Activated CD8-positive, alpha-beta memory T cell treated with anti-CD3 and anti-CD28 coated beads for 4 hours (primary cell): ENCODE measurements around the gene ATXN1.
A peak's percentile ranks its signal among the peaks of the same experiment; 100 is the strongest.
"Not testable (repeated sequence)": the region's sequence is repeated elsewhere in the genome, so short reads cannot be mapped to it uniquely, and the experiment has no call there.

Experiments
- DNase-seq, 2 donors: peaks; one replicate each; pipeline ENCODE4 v3.0.0-alpha.2; 2020; ENCODE audit warnings: low read depth in 2 of 2

ATXN1 gene

DNA sequence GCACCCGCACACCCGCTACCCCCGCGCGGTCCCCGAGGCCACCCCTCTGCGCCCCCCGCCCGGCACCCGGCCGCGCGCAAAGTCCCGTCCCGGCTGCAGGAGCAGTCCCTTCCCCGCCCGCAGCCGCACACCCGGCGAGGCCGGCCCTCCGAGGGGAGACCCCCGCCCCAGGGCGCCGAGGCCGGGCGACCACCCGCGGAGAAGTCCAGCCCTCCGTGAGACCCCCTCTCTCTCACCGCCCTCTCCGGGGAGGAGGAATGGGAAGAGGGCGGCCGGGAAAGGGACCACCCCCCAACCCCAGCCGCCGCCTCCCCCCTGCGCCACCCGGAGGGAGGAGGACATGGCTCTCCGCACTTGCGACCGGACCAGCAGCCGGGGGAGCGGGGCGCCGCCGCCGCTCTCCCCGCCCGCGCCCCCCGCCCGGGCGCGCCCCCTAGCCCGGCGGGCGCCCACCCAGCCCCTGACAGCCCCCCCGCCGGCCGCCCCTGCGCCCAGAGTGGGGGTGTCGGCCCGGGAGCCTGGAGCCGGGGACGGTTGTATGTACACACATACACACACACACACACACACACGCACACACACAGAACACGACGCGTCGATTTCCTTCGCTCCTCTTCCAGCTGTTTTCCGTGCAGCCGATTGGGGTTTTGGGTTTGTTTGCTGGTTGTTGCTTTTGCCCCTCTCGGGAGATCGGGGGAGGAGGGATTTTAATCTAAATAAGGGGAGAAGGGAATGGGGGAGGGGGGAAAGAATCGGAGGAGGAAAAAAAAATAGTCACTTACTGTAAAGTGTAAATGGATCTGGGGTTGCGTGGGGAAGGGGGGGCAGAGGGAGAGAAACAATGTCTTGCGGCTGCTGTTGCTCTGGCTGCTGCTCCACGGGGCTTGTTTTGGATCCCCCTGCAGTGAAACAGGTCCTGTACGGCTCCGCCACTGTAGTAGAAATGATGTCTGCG lies at the start of gene ATXN1:
Gene ATXN1 (minus strand): TSS at position 945 of the 955 bp plus-strand sequence.
- peak in 1 of 2 donors; percentile 9 for DNase-seq

DNA sequence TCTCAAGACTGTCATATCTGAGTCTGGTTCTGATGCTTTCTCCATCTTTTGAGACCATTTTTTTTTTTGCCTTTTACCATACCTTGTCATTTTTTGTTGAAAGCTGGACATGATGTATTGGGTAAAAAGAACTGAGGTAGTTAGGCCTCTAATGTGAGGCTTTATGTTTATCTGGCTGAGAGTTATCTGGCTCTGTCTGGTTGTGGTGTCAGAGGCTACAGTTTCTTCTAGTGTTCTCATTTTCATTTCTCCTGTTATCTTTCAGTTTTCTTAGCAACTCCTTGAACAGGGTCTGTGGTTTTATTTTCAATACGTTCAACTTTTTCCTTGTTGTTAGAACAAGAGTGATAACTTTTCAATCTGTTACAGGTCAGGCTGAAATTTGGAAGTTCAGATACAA lies 49.2 kb upstream of the ATXN1 start:
- no peak for DNase-seq

DNA sequence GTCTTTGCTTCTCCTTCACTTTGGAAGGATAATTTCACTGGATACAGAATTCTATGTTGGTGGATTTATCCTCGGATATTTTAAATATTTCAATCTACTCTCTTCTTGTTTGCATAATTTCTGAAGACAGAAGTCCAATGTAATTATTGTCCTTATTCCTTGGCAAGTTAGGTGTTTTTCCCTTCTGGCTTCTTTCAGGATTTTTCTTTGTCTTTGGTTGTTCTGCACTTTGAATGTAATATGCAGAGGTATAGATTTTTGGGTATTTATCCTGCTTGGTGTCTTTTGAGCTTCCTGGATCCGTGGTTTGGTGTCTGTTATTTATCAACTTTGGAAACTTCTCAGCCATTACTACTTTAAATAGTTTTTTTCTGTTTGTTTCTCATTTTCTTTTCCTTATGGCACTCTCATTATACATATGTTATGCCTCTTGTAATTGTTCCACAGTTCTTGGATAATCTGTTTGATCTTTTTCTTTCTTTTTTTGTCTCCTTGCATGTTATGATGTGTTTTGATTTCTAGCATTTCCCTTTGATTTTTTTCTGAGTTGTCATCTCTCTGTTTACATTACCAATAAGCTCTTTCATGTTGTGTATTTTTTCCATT lies 48.6 kb upstream of the ATXN1 start:
- no peak for DNase-seq

DNA sequence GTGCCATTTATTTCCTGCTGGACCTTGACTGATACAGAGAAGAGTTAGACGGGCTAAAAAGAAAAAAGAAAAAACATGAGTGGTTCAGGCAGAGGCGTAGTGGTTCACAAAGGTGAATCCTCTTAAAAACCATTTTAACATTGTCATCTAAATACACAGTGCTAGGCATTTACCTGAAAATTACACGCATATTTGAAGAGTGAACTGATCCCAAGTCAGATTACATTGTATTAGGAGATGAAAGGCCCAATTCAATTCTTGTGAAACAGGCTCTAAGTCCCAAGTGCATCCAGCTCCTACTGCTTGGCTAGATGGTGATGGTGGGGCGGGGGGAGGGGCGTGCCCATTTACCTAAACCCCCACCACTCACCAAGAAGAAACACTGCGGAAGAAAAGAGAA lies 46.7 kb upstream of the ATXN1 start:
- DNase-seq, result no peak

DNA sequence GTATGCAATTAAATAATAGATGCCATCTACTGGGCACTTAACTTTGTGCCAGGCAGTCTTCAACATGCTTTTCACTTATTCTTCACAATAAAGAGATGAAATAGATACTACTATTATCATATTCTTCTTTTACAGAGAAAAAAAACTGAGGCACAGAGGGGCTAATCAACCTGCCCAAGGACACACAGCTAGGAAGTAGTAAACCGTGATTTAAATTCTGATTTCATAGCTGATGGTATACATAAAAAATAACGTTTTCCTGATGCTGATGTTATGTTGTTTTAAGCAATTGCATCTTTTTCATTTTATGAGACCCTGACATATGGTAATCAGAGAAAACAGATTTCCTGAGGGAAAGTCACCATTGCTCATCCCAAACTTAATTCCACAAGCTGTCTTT lies 45.1 kb upstream of the ATXN1 start:
- DNase-seq, result no peak

DNA sequence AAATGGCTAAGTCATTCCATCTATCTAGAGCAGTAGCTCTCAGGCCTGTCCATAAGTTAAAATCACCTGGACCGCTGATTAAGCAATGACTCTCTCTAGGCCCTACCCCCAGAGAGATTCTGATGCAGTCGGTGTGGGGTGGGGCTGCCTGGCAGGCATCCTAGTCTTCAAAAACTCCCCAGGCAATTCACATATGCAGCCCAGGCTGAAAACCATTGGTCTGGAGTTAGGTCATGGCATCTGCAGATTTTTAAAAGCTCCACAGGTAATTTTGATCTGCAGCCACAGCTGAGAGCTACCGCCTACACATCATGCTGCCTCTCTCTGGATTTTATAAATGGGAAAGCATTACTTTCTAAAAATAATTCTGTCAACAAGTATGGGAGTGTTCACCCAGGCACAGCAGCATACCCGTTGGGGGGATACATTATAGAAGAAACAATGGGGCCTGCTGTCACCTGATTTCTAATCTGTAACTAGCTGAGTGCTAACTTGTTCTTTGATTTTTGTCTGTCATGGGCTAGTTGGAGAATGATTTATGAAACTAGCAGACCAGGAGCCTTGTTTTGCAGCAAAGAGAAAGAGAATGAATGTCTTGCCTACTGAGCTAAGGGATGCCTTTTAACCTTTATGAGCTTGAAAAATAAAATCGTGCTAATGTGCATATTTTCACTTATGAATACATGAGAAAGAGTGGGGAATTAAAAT lies 44.1 kb upstream of the ATXN1 start:
- no peak for DNase-seq

DNA sequence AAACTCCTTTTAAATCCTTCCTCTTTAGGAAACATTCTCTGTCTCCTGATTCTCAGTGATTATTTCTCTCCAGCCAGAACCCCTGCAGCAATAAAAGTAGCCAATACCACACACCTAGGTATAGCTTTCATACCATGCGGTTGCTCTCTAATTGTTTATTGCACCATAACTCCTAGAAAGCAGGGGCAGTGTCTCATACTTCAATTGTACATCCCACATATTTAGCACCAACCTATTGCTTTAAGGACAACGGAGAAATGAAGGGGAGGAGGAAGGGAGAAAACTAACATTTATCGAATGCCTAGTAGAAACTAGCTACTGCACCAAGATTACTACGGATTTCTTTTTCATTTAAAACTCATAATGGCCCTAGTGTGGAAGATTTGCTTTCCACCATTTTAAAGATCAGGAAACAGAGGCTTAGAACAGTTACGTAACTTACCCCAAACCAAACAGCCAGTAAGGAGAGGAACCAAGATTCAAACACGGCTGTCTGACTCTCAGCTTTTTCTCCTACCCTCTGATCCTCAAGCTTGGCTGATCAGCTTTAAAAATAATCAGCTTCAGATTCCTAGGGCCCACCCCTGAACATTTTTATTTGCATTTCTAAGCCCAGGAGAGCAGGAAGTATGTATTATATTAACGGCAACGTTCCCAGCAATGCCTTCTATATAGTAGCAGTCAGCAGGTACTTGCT lies 43.4 kb upstream of the ATXN1 start:
- DNase-seq, result no peak

DNA sequence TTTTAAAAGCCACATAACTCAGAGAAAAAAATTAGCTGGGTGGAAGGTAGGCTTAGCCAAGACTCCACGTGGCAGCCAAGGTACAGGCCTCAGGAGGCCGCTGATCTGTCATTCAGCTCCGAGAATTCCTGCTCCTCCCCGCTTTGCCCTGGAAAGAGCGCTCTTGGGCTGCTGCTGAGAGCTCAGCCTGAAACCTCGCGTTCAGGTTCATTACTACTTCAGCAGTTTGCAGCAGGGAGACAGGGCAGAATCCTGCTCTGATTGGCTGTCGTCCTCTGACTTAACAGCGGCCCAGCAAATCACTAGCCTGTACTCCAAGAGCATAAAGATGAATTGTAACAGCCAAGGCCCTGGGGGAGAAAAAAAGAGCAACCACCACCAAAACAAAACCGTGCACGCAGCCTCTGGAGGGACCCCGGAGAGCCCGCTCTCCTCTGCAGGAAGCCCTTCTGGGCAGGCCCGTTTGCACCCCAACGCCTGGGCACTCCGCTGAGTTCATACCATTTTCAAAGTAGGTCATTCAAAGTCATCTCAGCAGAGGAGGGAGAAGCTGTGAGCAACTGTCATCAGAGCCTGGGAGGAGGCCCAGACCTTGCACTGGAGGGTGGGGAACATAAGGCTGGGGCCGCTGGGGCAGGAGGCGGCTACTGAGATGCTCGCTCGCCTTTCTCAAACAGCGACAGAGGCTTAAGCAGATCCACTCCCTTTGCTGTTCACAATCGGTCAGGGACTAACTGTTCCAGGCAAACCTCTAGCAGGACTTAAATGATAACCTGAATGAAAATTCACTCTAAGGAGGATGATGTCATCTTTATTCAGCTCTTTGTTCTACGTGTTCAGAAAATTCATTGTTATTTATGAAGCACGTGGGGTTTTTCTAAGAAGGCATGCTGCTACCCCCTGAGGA lies 42.3 kb upstream of the ATXN1 start:
- DNase-seq, result no peak

DNA sequence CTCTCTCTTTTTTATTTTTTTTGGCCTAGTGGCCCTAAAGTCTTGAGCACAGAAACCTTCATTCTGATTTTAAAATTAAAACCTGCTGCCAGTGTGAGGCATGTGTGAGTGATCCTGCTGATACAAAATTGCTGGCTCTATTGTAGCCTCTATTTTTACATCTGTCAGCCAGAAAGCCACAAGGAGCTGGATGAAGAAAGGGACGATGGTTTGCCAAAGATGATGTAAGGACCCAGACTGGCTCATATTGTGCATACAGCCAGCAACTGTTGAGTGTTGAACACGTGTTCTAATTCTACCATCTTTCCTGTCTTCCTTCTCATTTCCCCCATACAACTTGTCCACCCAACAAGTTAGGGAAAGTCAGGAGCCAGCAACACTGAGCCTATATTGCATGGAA lies 40.8 kb upstream of the ATXN1 start:
- DNase-seq, result no peak

DNA sequence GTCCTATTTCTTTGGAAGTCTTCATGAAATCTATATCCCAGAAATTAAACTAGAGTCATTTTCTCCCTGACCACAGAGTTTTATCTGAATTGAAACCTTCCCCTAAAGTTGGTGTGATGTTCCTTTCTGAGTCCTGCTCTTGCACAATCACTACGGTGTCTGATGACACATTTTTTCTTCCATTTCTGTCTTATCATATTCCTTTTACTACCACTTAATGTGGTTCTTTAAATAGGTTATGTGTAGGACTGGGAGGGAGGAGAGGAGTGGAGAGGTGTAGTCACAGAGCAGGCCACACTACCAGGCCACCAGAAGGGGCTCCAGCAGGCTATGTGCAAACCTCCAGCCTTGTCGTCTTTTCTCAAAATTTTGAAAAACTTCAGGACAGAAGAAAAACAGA lies 39.7 kb upstream of the ATXN1 start:
- DNase-seq, result no peak

DNA sequence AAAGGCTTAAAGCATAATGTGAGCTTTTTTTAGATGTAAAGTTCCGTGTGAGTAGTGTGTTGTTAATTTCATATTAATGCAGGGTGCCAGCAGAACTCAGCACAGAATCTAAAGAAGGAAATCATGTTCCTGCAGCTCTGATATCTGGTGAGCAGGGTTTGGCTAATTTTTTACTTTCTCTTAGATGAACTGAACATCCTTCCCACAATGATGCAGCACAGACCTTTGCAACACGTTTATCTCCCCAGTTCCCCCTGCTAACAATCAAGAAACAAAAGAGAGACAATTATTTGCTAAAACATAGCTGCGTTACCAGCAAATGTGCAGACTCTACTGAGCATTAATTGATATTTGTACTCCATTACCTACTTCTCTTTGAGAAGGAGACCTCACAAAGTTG lies 39.1 kb upstream of the ATXN1 start:
- DNase-seq, result no peak

DNA sequence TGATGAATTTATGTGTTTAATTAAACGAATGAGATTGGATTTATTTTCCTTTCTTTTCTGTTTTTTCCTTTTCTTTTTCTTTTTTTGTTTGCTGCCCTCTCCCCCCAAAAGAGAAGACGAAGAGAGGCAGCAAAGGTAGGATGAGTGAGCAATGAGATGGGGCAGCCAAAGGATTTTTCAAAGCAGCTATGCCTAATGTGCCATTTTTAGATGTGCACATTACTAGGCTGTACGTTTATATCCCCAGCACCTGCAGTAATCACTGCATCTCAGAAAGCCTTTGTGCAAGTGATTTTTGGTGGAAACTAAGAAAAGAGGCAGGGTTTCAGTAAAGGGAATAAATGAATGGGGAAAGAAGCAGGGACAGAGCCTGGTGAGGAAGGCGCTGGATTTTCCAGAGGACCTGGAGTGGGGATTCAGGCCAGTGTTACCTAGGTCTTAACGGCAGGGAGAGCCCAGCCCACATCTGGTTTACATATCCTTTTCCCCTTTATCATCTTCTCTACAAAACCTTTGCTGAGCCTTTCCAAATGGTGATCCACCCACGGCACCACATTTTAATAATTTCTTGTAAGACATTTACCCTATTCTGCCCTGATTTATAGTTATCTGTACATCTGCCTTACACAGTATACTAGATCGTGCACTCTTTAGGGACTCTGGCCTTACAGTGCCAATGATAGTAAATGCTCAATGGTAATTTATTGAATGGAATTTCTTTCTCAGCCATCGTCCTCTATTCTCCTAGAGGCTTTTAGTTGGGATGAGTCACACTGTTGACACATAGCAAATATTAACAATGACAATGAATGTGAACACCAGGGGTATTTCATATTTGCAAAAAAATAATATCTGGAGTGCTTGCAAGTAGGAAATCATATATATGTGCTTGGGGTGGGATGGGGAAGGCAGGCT lies 38.3 kb upstream of the ATXN1 start:
- no peak for DNase-seq

DNA sequence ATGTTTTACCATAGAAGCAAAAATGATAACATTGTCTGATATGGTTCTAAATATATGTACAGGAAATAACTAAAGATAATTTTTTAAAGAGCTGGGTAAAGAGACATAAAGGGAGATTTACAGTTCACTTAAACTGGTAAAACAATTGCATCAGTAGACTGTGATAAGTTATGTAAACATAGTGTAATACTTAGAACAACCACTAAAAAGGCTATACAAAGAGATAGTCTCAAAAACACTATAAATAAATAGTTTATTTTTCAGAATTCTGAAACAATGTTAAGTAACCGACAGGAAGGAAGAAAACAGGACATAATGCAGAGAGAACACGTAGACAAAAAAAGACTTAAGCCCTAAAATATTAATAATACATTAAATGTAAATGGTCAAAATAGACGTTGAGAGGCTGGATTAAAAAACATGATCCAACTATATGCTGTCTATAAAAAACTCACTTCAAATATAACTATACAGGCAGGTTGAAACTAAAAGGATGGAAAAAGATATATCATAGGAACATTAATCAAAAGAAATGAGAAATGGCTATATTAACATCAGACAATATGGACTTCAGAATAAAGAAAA lies 32.7 kb upstream of the ATXN1 start:
- no peak for DNase-seq

DNA sequence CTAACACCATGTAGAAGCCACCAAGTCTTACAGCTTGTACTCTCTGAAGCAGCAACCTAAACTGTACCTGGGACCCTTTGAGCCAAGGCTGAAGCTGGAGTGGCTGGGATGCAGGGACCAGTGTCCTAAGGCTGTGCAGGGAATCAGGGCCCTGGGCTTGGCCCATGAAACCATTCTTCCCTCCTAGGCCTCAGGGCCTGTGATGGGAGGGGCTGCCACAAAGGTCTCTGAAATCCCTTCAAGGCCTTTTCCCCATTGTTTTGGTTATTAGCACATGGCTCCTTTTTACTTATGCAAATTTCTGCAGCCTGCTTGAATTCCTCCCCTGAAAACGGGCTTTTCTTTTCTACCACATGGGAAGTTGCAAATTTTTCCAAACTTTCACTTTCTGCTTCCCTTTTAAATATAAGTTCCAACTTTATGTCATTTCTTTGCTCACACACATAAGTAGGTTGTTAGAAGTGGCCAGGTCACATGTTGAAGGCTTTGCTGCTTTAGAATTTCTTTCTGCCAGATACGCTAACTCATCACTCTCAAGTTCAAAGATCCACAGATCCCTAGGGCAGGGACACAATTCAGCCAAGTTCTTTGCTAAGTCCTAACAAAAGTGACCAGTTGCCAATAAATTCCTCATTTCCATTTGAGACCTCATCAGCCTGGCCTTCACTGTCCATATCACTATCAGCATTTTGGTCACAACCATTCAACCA lies 28.2 kb upstream of the ATXN1 start:
- no peak for DNase-seq

DNA sequence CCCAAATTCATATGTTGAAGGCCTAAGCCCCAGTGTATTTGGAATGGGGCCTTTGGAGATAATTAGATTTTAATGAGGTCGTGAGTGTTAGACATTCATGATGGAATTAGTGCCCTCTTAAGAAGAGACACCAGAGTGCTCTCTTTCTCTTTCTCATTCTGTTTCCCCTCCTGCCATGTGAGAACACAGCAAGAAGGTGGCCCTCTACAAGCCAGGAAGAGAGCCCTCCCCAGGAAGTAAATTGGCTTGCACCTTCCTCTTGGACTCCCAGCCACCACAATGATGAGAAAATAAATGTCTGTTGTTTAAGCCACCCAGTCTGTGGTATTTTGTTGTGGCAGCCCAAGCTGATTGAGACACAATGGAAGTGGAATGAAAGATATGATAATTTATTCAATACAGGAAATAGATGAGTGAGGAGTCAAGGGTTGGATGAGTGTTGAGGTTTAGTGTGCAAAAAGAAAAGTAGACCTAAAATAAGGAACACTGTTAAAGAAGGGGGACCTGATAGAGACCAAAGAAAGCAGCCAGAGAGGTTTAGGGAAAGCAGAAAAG lies 25.9 kb upstream of the ATXN1 start:
- DNase-seq, result no peak

DNA sequence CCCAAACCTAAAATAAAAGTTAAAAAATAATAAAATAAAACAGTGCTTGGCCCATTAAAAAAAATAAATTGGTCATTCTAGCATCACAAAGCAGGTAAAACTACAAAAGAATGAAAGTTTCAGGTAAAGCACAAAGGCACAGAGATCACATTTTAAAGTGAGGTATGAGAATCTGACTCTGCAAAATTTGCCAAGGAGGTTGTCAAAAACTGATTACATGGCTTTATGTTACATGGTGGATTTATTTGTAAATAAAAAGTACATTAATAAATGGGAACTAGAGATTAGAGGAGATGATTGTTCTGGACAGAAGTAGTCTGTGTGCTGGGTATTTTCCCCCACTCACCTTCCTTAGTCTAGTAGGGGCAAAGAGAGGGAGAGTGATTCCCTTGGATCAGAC lies 24.2 kb upstream of the ATXN1 start:
- no peak for DNase-seq

DNA sequence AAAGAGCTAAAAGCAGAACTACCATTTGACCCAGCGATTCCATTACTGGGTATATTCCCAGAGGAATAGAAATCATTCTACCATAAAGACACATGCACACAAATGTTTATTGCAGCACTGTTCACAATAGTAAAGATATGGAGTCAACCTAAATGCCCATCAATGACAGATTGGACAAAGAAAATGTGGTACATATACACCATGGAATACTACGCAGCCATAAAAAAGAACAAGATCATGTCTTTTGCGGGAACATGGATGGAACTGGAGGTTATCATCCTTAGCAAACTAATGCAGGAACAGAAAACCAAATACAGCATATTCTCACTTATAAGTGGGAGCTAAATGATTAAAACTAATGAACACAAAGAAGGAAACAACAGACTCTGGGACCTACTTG lies 23.7 kb upstream of the ATXN1 start:
- DNase-seq, result not testable (repeated sequence)

DNA sequence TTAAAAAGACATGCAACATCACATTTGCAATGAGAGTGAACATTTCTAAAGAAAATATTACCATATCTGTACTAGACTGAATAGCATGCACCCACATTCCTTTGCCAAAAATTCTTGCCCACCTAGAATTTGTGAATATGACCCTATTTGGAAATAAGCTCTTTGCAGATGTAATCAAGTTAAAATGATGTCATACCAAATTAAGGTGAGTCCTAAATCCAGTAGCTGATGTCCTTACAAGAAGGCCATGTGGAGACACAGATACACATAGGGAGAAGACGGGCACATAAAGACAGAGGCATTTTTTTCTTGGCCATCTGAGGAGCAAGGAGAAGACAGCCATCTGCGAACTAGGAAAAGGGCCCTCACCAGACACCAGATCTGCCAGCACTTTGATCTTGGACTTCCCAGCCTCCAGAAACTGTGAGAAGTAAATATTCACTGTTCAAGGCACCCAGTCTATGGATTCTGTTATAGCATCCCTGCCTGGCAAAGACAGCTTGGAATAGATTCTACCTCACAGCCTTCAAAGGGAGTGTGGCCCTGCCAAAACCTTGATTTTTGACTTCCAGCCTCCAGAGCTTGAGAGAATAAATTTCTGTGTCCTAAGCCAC lies 22.8 kb upstream of the ATXN1 start:
- DNase-seq, result no peak
